HepG2 (cell line): ENCODE results near the gene VSTM5. TPM values are rescaled to one million over a fixed set of nuclear protein-coding genes. Genes with fewer than 3 reads are reported as not detected.
A peak's percentile ranks its signal among the peaks of the same experiment; 100 is the strongest.

Experiments
- ADNP ChIP-seq: sonication (generic); formaldehyde crosslinking; IDR thresholded peaks from 2 replicates; pipeline ENCODE4 v1.4.0; 2020; ENCODE audit warnings: missing genetic modification reagents
- CHD2 ChIP-seq: IDR thresholded peaks from 2 replicates; pipeline ENCODE4 v1.6.1; 2011; ENCODE audit warnings: low read depth, low read length, improper control_type of control experiment
- MEIS2 ChIP-seq: sonication (generic); formaldehyde crosslinking; IDR thresholded peaks from 2 replicates; pipeline ENCODE4 v1.9.0; 2021; ENCODE audit warnings: mild to moderate bottlenecking, missing genetic modification reagents
- MTF2 ChIP-seq: sonication (generic); formaldehyde crosslinking; IDR thresholded peaks from 2 replicates; pipeline ENCODE4 v1.5.0; 2020; ENCODE audit warnings: missing genetic modification reagents, borderline replicate concordance
- NONO ChIP-seq, 2 experiments: fragments of 450-650 bp in 1 of 2; sonication (generic) in 1 of 2; formaldehyde crosslinking in 1 of 2; IDR thresholded peaks in 1 of 2; conservative IDR thresholded peaks in 1 of 2; 2 replicates each; pipeline versions ENCODE4 v1.6.1 to v1.8.0; 2017 to 2022; ENCODE audit warnings: mild to moderate bottlenecking in 1 of 2, missing genetic modification reagents in 1 of 2, moderate library complexity in 1 of 2
- POLR2AphosphoS5 ChIP-seq: IDR thresholded peaks from 2 replicates; pipeline ENCODE4 v1.6.1; 2012; ENCODE audit warnings: low read depth, low read length
- RARG ChIP-seq: sonication (generic); formaldehyde crosslinking; IDR thresholded peaks from 2 replicates; pipeline ENCODE4 v1.4.0; 2020; ENCODE audit warnings: low read depth, mild to moderate bottlenecking, missing genetic modification reagents
- SCMH1 ChIP-seq: sonication (generic); formaldehyde crosslinking; IDR thresholded peaks from 2 replicates; pipeline ENCODE4 v1.9.0; 2021; ENCODE audit warnings: missing genetic modification reagents, mild to moderate bottlenecking, borderline replicate concordance
- ZNF331 ChIP-seq: sonication (generic); formaldehyde crosslinking; IDR thresholded peaks from 2 replicates; pipeline ENCODE4 v1.4.0; 2020; ENCODE audit warnings: missing genetic modification reagents
- polyA plus RNA-seq, 8 experiments: library from polyadenylated mRNA; depleted of rRNA in 3 of 8; stranded (reverse) in 7 of 8; unstranded in 1 of 8; fragments of >200 nt; fragmentation: Illumina TruSeq in 4 of 8; extraction: Trizol in 4 of 8; gene quantifications; 2 replicates each; pipeline versions ENCODE4 v1.2.1 to v1.2.3, GENCODE V29; 2011 to 2016; ENCODE audit warnings: low read depth in 4 of 8, missing spikeins in 1 of 8, mixed read lengths in 1 of 8; ENCODE audit not compliant: insufficient read depth in 1 of 8
- total RNA-seq, 5 experiments: library from RNA; depleted of rRNA; stranded (reverse); fragments of >200 nt; fragmentation: Illumina TruSeq; extraction: Trizol; gene quantifications; 2 replicates each; pipeline ENCODE4 v1.2.3, GENCODE V29; 2016; ENCODE audit warnings: low read depth in 1 of 5
- TF ChIP-seq, protein P1 (sequence below): sonication (generic); formaldehyde crosslinking; IDR thresholded peaks from 2 replicates; pipeline ENCODE4 v1.8.1; 2022; ENCODE audit warnings: low read depth, mild to moderate bottlenecking, missing genetic modification reagents
- TF ChIP-seq, protein P2 (sequence below): sonication (generic); formaldehyde crosslinking; IDR thresholded peaks from 2 replicates; pipeline ENCODE4 v1.4.0; 2020; ENCODE audit warnings: mild to moderate bottlenecking, missing genetic modification reagents, borderline replicate concordance
- TF ChIP-seq, protein P3 (sequence below): sonication (generic); formaldehyde crosslinking; IDR thresholded peaks from 2 replicates; pipeline ENCODE4 v1.4.0; 2020; ENCODE audit warnings: missing genetic modification reagents
- TF ChIP-seq, protein P4 (sequence below): sonication (generic); formaldehyde crosslinking; conservative IDR thresholded peaks from 2 replicates; pipeline ENCODE4 v1.4.0; 2020; ENCODE audit warnings: mild to moderate bottlenecking, missing genetic modification reagents, moderate library complexity
- TF ChIP-seq, protein P5 (sequence below): sonication (generic); formaldehyde crosslinking; IDR thresholded peaks from 2 replicates; pipeline ENCODE4 v1.4.0; 2020; ENCODE audit warnings: mild to moderate bottlenecking, missing genetic modification reagents

Gene VSTM5
- total and polyA plus RNA-seq, 2 of the 13 experiments (the other 11 are each of a cell fraction or from before 2014, with no cell fraction given): not detected

DNA sequence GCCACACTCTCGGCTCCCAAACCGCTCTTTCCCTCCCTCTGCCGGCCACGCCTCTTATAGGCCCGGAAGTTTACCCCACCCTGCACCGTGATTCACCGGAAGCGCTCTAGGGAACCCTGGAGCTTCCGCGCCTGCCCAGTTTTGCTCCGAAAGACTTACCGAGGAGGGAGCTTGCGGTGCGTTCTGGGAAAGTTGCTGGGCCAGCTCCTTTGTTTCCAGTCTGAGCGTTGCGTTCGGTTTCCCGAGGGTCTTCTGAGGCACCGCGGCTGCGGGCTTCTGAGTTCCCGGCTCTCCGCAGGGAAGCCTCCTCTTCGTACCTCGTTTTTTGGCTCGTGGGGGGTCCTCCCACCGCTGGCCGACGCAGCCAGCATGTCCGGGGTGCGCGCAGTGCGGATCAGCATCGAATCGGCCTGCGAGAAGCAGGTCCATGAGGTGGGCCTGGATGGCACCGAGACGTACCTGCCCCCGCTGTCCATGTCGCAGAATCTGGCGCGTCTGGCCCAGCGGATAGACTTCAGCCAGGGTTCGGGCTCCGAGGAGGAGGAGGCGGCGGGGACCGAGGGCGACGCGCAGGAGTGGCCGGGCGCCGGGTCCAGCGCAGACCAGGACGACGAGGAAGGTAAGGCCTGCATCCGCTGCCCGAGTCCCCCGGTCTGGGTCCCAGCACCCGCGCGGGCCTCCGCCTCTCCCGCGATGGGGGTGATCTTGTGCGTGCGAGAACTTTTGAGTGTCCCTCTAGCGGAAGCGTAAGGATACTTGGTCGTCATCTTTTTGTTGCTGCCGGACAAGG lies 66.1 kb downstream of the VSTM5 start, which contains the start of gene MED17 (continued):
- TF ChIP-seq, protein P1, sequence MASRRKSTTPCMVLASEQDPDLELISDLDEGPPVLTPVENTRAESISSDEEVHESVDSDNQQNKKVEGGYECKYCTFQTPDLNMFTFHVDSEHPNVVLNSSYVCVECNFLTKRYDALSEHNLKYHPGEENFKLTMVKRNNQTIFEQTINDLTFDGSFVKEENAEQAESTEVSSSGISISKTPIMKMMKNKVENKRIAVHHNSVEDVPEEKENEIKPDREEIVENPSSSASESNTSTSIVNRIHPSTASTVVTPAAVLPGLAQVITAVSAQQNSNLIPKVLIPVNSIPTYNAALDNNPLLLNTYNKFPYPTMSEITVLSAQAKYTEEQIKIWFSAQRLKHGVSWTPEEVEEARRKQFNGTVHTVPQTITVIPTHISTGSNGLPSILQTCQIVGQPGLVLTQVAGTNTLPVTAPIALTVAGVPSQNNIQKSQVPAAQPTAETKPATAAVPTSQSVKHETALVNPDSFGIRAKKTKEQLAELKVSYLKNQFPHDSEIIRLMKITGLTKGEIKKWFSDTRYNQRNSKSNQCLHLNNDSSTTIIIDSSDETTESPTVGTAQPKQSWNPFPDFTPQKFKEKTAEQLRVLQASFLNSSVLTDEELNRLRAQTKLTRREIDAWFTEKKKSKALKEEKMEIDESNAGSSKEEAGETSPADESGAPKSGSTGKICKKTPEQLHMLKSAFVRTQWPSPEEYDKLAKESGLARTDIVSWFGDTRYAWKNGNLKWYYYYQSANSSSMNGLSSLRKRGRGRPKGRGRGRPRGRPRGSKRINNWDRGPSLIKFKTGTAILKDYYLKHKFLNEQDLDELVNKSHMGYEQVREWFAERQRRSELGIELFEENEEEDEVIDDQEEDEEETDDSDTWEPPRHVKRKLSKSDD (CRISPR knock-in tag): no peak
- TF ChIP-seq MEIS2 (CRISPR knock-in tag) (no peak; the same call in 1 of the 2 replicates), MTF2 (peak; percentile 74; the same call in 1 of the 2 replicates), SCMH1 (no peak), CHD2 (peak; percentile 80), NONO (IDR thresholded peaks at IDR 0.05) (no peak), NONO (CRISPR knock-in tag; conservative IDR thresholded peaks at IDR 0.05) (peak; percentile 83), ADNP (CRISPR knock-in tag) (no peak), POLR2AphosphoS5 (peak; percentile 99), RARG (CRISPR knock-in tag) (peak; percentile 65), ZNF331 (CRISPR knock-in tag) (peak; percentile 6; the same call in 1 of the 2 replicates)
- TF ChIP-seq, protein P2, sequence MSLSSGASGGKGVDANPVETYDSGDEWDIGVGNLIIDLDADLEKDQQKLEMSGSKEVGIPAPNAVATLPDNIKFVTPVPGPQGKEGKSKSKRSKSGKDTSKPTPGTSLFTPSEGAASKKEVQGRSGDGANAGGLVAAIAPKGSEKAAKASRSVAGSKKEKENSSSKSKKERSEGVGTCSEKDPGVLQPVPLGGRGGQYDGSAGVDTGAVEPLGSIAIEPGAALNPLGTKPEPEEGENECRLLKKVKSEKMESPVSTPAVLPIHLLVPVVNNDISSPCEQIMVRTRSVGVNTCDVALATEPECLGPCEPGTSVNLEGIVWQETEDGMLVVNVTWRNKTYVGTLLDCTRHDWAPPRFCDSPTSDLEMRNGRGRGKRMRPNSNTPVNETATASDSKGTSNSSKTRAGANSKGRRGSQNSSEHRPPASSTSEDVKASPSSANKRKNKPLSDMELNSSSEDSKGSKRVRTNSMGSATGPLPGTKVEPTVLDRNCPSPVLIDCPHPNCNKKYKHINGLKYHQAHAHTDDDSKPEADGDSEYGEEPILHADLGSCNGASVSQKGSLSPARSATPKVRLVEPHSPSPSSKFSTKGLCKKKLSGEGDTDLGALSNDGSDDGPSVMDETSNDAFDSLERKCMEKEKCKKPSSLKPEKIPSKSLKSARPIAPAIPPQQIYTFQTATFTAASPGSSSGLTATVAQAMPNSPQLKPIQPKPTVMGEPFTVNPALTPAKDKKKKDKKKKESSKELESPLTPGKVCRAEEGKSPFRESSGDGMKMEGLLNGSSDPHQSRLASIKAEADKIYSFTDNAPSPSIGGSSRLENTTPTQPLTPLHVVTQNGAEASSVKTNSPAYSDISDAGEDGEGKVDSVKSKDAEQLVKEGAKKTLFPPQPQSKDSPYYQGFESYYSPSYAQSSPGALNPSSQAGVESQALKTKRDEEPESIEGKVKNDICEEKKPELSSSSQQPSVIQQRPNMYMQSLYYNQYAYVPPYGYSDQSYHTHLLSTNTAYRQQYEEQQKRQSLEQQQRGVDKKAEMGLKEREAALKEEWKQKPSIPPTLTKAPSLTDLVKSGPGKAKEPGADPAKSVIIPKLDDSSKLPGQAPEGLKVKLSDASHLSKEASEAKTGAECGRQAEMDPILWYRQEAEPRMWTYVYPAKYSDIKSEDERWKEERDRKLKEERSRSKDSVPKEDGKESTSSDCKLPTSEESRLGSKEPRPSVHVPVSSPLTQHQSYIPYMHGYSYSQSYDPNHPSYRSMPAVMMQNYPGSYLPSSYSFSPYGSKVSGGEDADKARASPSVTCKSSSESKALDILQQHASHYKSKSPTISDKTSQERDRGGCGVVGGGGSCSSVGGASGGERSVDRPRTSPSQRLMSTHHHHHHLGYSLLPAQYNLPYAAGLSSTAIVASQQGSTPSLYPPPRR (CRISPR knock-in tag): no peak
- TF ChIP-seq, protein P3, sequence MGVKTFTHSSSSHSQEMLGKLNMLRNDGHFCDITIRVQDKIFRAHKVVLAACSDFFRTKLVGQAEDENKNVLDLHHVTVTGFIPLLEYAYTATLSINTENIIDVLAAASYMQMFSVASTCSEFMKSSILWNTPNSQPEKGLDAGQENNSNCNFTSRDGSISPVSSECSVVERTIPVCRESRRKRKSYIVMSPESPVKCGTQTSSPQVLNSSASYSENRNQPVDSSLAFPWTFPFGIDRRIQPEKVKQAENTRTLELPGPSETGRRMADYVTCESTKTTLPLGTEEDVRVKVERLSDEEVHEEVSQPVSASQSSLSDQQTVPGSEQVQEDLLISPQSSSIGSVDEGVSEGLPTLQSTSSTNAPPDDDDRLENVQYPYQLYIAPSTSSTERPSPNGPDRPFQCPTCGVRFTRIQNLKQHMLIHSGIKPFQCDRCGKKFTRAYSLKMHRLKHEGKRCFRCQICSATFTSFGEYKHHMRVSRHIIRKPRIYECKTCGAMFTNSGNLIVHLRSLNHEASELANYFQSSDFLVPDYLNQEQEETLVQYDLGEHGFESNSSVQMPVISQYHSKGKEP (CRISPR knock-in tag): no peak
- TF ChIP-seq, protein P4, sequence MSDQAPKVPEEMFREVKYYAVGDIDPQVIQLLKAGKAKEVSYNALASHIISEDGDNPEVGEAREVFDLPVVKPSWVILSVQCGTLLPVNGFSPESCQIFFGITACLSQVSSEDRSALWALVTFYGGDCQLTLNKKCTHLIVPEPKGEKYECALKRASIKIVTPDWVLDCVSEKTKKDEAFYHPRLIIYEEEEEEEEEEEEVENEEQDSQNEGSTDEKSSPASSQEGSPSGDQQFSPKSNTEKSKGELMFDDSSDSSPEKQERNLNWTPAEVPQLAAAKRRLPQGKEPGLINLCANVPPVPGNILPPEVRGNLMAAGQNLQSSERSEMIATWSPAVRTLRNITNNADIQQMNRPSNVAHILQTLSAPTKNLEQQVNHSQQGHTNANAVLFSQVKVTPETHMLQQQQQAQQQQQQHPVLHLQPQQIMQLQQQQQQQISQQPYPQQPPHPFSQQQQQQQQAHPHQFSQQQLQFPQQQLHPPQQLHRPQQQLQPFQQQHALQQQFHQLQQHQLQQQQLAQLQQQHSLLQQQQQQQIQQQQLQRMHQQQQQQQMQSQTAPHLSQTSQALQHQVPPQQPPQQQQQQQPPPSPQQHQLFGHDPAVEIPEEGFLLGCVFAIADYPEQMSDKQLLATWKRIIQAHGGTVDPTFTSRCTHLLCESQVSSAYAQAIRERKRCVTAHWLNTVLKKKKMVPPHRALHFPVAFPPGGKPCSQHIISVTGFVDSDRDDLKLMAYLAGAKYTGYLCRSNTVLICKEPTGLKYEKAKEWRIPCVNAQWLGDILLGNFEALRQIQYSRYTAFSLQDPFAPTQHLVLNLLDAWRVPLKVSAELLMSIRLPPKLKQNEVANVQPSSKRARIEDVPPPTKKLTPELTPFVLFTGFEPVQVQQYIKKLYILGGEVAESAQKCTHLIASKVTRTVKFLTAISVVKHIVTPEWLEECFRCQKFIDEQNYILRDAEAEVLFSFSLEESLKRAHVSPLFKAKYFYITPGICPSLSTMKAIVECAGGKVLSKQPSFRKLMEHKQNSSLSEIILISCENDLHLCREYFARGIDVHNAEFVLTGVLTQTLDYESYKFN: no peak; the same call in 1 of the 2 replicates
- TF ChIP-seq, protein P5, sequence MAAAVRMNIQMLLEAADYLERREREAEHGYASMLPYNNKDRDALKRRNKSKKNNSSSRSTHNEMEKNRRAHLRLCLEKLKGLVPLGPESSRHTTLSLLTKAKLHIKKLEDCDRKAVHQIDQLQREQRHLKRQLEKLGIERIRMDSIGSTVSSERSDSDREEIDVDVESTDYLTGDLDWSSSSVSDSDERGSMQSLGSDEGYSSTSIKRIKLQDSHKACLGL (CRISPR knock-in tag): peak; percentile 89
